Measurements from ENCODE around the gene PRKN.

- no peak for TF ChIP-seq CTCF (conservative IDR thresholded peaks at IDR 0.05; ENCODE audit: low read depth in 2 of 2)
- TF ChIP-seq CREB1 (CRISPR knock-in tag; IDR thresholded peaks at IDR 0.05; ENCODE audit: low read depth), result no peak
- TF ChIP-seq POLR2AphosphoS5 (IDR thresholded peaks at IDR 0.05; ENCODE audit: low read depth), result no peak
- no peak for TF ChIP-seq EZH2phosphoT487 (IDR thresholded peaks at IDR 0.05; ENCODE audit: unreplicated experiment)
- no peak for TF ChIP-seq EZH2 (IDR thresholded peaks at IDR 0.05; ENCODE audit: low read depth, unreplicated experiment)
- TF ChIP-seq ZNF114 (CRISPR knock-in tag; IDR thresholded peaks at IDR 0.05), result no peak
These were observed 1389.6 kb downstream of the PRKN start for GRCh38 chr6:161338015-161338414.

All from GM23338 (cell line).